NCI-H82 treated with DMSO at 0.1 percent for 48 hours (cell line): ENCODE results near the gene ATP8A2.

ENCODE experiments used
- DNase-seq: peaks from one replicate; lab custom pipeline; 2025; ENCODE audit not compliant: unreplicated experiment; lab: John Stamatoyannopoulos, UW

Gene ATP8A2

DNA sequence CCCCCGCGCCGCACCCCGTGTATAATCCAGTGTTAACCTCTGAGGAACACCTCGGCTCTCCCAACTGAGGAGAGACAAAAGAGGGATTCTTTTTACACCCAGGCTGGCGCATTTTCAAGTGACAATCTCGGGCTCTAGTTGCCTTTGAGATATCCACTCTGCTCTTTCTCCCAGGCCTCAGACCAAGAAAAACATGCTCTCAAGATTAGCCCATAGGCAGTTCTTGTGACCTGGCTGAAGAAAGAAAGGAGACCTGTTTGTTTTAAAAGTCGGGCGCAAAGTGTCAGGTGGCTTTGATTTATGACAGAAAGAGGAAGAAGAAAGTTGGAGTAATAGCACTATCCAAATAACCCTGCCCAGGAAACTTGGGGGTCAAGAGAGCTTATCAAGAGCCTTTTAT lies 652.8 kb downstream of the ATP8A2 start:
- DNase-seq = no peak

DNA sequence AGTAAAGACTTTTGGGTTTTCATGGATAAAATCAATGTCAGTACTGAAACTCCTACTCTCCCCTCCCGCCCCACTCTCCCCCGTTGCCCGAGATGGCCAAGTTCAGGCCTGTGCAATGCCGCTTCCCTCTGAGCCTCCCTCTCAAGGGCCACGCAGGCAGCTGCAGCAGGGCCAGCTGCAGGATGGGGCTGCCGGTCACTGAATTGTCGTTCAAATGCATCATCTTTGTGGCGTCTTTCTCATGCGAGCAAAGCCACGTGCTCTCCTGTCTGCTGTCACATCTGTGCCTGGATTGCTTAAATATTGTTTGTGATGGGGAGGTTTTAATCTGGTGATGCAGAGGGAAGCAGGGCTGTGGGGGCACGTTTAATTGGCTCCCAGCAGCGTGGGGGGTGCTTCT lies 653.4 kb downstream of the ATP8A2 start:
- DNase-seq = no peak

DNA sequence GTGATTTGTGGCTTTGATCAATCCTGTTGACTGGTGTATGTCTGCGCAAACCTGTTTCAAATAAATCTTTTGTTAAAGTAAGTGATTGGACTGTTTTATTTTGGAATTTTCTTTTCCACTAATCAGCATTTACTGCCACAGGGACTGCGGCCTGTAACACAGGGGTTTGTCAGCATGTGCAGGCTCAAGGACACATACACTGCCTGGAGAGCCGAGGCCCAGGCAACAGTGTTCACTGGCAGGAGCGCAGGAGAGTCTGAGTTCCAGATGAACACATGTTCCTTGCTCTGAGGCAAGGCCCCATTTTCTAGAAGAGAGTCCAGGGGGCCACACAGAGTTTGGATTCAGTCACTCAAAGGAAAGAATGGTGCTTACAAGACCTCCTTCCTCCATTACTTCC lies 654.0 kb downstream of the ATP8A2 start:
- DNase-seq = no peak

DNA sequence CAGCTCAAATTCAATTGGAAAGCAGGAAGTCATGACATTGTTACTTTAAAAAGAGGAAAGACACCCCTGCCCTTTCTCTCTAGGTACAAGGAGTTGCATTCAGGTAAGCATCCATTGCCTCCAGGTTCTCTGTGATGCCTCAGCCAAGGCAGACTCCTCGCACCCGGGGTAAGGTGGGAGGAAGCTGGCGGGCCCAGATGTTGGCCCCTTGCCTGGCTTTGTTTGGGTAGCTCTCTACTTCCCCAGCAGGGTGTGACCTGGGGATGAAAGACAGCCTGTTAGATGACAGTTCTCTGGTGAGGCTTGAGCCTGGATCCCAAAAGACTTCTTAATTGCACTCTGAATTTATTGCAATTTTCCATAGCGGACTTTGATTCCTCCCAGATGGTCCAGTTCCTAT lies 654.4 kb downstream of the ATP8A2 start:
- DNase-seq = no peak

DNA sequence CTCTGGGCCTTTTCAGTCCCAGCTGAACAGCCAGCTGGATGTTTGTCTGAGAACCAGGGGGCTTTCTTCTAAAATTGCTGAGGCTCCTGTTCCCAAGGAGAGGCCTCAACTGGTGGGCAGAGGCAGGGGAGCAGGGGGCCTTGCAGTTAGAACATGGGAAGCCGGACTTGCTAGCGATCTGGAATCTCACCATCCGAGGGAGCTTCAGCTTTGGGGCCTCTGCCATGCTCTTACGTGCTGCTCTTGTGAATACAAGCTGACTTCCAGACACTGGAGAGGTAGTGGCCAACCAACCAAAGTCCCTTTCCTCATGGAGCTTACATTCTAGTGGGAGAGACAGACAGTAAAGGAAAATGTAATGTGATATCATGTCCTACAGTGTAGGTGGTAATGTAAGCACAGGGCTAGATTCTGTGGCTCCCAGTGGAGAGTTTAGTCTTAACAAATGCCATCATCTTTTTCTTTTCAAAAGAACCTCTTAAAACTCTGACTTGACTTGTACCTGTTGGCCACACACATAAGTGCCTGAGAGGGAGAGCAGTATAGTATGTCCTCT lies 657.9 kb downstream of the ATP8A2 start:
- DNase-seq = no peak

DNA sequence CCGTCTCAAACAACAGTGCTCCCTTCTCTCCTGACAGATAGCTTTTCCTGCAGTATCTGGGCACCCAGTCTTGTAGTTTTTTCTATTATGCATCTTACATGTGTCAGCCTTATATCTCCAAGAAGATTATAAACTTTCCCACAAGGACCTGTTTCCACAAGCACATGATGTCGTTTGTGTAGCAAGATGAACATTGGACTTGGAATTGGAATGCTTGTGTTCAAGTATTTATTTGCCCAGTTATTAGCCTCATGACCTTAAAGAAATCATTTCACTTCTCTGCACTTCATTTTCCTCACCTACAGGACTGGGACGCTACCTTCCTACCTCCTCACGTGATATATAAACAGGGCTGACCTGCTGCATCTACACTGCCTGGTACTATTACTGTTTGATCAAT lies 658.6 kb downstream of the ATP8A2 start:
- no peak for DNase-seq

DNA sequence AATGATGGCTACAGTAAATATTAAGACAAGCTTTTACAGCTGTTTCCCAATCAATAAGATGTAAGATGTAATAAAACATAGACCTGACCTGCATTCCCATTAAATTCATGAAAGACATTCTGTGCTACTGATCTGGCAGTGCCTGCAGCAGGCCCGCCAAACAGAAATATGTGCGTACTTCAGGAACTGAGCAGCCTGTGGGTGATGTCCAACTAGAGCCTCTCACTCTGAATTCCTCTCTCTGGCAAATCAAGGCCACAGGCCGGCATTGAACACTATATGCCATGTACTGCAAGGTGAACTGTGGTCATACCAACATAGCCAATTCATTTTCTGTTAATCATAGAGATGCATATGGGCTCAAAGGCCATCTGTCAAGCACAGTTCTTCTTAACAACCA lies 662.2 kb downstream of the ATP8A2 start:
- DNase-seq = no peak

DNA sequence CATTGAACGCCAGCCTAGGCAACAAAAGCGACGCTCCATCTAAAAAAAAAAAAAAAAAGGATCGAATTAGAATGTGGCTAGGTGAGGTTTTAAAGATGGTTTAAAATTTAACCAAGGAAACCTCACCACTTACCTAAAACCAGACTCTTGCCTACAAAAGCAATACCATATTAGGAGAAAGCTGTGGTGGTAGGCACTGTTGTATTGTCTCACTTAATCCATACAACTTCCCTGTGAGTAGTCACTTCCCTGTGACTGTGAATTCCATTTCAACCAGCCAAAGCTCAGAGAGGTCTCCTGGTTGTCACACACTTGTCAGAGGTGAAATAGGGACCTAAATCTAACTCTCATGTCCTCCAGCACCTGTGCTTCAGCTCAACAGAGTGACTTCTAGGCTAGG lies 664.6 kb downstream of the ATP8A2 start:
- no peak for DNase-seq

DNA sequence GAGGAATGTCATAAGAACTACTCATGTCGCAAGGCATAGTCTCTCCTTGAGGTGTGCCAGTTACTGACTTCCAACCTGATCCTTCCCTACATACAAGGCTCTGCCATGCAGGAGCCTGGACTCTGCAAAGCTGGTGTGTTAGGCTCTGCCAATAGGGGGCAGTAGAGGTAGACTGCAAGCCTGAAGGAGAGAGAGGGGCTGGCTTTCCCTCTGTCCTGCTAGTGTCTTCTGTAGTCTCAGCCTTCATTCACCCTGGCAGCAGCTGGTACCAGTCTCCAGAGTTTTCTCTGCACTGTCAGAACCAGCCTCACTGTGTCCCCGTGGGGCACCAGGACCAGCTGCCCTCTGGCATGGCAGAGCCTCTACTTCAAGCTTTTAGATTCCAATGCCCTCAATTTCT lies 665.5 kb downstream of the ATP8A2 start:
- DNase-seq = no peak

DNA sequence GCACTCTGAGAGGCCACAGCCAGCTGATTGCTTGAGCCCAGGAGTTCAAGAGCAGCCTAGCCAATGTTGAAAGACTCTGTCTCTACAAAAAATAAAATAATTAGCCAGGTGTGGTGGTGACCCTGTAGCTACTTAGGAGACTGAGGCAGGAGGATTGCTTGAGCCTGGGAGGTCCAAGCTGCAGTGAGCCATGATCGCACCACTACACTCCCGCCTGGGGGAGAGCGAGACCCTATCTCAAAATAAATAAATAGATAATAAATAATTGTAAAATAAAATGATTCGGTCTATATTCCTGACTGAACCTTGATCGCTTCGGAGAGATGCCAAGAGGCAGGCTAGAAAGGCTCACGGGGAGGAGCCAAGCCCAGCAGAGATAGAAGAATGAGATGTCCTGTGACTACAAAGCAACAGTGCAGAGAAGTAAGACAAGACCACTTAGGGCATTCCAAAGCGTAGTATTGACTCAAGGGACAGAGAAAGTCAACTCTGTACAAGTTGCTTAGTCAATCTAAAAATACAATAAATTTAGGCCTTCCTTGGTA lies 667.2 kb downstream of the ATP8A2 start:
- no peak for DNase-seq

DNA sequence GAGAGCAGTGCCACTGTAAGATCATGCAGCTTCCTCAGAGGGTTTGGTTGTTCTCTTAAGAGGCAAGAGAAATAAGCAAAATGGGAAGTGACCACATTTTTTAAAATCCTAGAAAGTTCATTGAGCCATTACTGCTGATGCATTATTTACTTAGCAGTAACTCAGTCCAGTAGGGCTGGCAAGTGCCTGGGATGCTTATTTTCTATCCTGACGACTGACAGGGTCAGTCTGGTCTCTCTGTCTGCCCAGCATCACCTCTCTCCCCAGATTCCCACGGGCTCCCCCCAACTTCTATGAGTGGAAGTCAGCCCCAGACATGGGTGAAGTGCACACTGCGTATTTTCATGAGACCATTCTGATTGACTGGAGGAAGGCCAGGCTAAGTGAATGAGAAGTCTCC lies 669.7 kb downstream of the ATP8A2 start:
- DNase-seq = no peak

DNA sequence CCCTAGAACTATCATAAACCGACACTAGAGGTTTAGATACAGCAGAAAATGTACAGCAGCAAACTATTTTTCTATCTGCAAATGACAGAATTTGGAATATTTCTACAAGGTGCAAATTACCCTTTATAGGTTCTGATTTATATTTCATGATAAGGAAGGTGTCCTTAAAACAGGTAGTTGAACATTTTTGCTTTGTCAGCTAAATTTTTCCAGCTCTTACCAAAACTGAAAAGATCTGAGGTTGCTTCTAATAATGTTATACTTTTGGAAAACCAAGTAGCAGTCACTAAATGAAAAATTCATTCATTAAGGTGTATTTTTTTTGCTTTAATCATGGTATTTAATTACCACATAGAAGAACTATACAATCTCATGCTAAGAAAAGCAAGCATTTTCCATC lies 671.0 kb downstream of the ATP8A2 start:
- DNase-seq = no peak

DNA sequence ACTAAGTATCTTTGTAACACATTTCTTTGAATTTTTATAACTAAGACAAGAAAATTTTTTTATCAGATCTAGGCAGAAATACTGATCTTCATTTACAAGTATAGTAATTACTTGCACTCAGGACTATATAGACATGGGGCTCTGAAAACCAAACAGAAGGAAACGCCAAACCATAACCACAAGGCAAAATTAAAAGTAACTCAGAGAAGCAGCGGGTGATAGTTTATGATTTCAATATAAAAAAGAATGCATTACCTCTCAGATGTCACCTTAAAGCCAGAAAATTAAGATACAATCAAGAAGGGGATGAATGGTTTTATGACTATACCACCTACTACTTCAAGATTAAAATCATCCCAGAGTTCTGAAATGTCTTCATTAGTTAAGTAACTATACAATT lies 673.4 kb downstream of the ATP8A2 start:
- no peak for DNase-seq

DNA sequence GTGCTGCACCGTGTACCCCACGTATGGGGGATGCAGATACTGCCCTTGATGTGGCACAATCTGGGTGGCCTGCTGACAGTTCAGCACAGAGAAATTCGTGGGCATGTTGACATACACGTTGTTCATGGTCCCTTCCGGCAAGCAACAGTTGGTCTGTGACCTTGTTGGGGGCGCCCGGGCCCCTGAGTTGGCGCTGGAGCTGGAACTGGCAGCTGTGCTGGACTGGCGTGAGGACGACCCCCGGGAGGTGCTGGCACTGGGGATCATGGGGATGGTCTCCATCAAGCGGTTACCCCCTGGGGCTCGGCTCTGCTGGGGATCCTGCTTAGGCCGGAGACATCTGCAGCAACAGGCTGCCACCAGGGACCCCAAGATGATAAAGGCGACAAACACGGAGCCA lies 674.9 kb downstream of the ATP8A2 start:
- no peak for DNase-seq

DNA sequence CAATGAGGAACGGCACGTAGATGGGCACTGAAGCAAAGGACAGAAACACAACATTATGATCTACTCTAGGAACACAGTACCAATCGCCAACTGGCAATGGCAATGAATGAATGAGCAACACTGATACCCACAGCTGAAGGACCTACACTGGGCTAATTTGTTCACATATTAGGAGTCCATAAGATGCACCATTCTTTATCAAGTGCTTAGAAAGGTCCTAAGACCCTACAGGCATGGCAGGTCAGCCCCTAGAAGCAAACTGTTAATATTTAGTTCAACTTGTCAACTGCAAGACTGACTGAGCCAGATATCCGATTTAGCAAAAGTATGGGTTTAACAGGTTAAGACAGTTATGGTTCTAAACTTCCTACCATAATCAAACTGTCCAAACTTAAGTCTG lies 675.3 kb downstream of the ATP8A2 start:
- DNase-seq = no peak

DNA sequence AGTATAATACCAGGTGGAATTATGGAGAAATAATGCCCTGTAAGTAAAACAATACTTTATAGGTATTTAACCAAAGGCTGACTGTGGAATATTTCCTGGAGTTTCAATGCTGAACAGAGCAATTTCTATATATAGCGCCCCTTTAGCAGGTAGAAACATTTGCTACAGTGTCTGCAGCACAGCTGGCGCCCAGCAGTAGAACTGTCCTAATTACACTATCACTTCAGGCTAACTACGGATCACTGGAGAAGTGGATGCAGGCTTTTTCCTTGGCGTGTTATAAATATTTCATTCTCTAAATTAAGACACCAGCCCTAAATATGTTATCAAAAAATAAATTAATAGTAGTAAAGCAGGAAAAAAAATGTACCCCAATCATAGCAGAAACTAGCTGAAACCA lies 677.0 kb downstream of the ATP8A2 start:
- no peak for DNase-seq

DNA sequence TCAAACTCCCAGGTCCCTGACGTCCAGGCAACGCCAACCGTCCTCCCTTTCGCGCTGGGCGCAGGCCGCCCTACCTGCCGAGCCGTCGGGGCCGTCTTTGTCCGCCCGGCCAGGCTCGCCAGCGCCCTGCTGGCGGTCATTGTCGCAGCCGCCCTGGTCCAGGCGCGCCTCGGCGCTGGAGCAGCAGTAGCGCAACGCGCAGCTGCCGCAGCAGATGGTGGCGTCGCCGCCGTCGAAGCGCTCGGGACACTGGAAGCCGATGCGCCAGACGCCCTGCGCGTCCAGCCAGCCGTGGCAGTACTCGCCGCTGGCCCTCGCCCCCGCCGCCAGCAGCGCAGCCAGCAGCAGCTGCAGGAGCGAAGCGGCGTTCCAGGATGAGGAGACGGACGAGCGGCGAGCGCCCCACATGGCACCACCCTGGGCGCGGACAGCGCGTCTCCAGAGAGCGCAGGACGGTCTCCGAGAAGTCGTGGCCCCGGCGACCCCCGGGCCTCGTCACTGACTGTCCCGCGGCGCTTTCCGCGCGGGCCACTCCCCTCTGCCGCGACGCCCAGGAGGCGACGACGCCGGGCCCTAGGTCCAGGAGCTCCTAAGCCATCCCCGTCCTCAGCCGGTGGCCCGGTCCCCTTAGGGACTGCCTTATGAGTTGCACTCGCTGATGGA lies 678.9 kb downstream of the ATP8A2 start:
- no peak for DNase-seq

DNA sequence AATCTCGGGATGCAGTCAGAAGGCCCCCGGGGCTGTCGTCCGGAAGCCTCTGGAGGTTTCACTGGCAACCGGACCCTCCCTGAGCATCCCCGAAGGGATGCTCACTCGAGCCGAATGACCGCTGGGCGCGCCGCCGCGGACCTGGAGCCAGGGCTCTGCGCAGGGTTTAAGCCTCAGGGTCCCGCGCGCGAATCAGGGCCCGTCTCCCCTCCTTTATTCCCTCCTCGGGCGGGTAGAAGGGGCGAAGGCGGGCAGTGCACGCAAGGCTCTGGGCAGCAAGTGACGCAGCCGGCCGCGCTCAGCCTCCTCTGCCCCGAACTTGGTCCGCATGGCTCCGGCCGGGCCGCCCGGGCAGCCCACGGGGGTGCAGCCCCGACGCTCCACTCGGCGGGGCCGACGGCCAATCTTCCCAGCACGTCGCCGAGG lies 679.5 kb downstream of the ATP8A2 start:
- DNase-seq = no peak

DNA sequence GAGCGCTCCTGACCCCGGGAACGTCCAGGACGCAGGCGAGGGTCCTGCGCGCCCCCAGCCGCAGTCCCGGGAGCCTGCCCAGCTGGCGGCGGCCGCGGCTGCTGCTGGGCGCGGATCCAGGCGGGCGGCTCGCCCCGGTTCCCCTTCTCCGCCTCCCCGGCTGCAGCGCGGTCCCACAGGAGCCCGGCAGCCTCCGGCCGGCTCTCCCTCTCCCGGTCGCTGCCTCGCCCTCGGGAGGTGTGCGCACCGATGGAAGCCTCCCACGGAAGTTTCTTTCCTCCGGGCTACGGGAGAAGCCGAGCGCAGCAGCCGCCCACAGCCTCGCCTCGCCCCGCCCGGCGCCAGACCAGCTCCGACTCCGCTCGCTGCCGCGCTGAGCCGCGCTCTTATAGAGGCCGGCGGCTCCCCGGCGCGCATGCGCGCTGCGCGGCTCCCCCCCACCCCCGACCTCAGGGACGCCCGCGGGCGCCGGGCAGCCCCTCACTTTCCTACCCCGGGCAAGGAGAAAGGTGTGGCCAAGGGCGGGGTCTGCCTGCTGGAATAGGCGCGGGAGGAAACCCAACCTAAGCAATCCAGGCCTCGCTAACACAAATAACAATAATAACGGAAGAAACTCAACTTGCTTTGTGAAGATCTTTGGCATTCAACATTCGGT lies 680.0 kb downstream of the ATP8A2 start, which contains the start of gene SHISA2:
SHISA2 (minus strand) TSS at position 360 of the 655 bp plus-strand sequence. CDS start 1,041 bp downstream, outside the sequence.
- DNase-seq = no peak

DNA sequence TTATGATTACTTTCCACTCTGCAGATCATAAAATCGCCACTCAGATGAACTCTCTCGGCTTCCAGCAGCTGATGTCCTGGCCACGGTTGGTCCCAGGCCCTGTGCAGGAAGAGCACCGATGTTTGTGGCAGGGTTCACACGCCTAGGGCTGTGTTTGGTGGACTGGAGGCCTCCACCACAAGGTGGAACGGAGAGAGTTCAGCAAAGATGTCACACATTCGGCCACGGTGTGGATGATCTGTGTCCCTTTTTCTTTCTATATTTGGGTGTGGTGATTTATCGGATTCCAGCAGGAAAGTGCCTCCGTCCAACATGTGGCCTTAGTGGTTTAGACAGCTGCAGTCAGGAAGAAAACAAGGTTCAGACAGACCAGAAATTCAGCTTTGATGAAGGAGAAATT lies 680.6 kb downstream of the ATP8A2 start:
- no peak for DNase-seq

DNA sequence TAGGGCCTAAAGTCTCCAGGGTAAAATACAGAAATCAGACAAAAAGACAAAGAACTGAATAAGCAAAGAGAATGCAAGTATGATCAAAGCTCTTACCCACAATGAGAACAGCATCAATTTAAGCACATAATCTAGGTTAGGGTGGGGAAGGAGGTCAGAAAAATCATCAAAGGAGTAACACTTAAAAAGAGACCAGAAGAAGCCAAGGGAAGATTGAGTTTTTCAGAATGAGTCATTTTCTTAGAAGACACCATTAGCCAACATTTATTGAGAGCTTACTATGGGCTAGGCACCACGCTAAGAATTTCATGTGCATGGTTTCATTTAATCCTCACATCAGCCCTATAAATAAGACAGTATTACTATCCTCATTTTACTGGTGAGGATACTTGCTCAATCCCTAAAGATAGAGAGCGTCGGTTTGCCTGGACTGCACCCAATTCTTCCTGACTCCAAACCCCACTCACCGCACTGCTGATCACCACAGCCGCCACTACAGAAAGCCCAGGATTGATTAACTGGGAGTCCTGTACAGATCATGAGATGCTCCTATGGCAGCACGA lies 681.7 kb downstream of the ATP8A2 start:
- no peak for DNase-seq

DNA sequence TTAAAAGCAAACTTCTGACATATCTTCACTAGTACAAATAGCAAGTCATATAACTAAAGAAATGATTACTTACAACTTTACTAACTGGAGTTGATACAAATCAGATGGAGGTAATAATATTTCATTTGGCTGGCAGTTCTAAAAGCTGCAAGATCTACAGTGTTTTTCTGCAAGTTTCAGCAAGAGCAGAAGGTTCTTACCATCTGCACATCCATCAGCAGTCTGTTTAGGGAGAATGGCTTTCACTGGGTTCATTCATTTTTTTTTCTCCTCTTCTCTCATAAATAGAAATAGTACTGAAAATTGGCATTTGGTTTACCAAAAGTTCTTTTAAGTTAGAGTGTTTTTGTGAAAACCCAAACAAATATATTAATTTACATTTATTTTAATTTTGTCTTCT lies 683.1 kb downstream of the ATP8A2 start:
- no peak for DNase-seq
